Spleen (tissue), 11 donors: ENCODE data around the gene PATL1. TPM values are rescaled to one million over a fixed set of nuclear protein-coding genes. Genes with fewer than 3 reads are reported as not detected.
"Not testable (repeated sequence)": the region's sequence is repeated elsewhere in the genome, so short reads cannot be mapped to it uniquely, and the experiment has no call there.

Source experiments
- DNase-seq: peaks from one replicate; pipeline ENCODE4 v3.0.0-alpha.2; 2020
- H3K27ac ChIP-seq, 8 donors: fragments of 200-600 bp; sonication (generic) in 7 of 8; 1 replicate in 4 of 8; 2 replicates in 4 of 8; pipeline versions ENCODE4 v1.5.0 to v1.8.0; 2016 to 2021; ENCODE audit warnings: inconsistent platforms in 4 of 8, mild to moderate bottlenecking in 4 of 8, moderate library complexity in 1 of 8
- H3K27me3 ChIP-seq, 7 donors: fragments of 200-600 bp; sonication (generic) in 6 of 7; replicated peaks in 1 of 7; 1 replicate in 4 of 7; 2 replicates in 3 of 7; pipeline versions ENCODE4 v1.5.0 to v1.8.0; 2016 to 2021; ENCODE audit warnings: inconsistent platforms in 3 of 7, mild to moderate bottlenecking in 1 of 7
- H3K36me3 ChIP-seq, 6 donors: fragments of 200-600 bp; sonication (generic) in 5 of 6; 1 replicate in 4 of 6; 2 replicates in 2 of 6; pipeline versions ENCODE4 v1.5.0 to v1.8.0; 2016 to 2021; ENCODE audit warnings: inconsistent platforms in 2 of 6
- H3K4me1 ChIP-seq, 6 donors: fragments of 200-600 bp; sonication (generic) in 5 of 6; 1 replicate in 3 of 6; 2 replicates in 3 of 6; pipeline versions ENCODE4 v1.5.0 to v1.8.0; 2016 to 2021; ENCODE audit warnings: inconsistent platforms in 3 of 6
- H3K4me3 ChIP-seq, 8 donors: fragments of 200-600 bp; sonication (generic) in 7 of 8; 1 replicate in 4 of 8; 2 replicates in 4 of 8; pipeline versions ENCODE4 v1.5.0 to v1.8.0; 2016 to 2021; ENCODE audit warnings: inconsistent platforms in 4 of 8, mild to moderate bottlenecking in 4 of 8, moderate library complexity in 2 of 8
- H3K9me3 ChIP-seq, 8 donors: fragments of 200-600 bp; sonication (generic) in 7 of 8; 1 replicate in 4 of 8; 2 replicates in 4 of 8; pipeline versions ENCODE4 v1.5.0 to v1.8.0; 2016 to 2021; ENCODE audit warnings: inconsistent platforms in 4 of 8
- POLR2A ChIP-seq, 3 donors: fragments of 450-650 bp; IDR thresholded peaks; one replicate each; pipeline ENCODE4 v1.5.1; 2017; ENCODE audit warnings: antibody characterized with exemption in 3 of 3, mild to moderate bottlenecking in 1 of 3
- POLR2AphosphoS5 ChIP-seq, 3 donors: sonication (generic); formaldehyde crosslinking; IDR thresholded peaks; one replicate each; pipeline ENCODE4 v1.5.1; 2017; ENCODE audit warnings: antibody characterized with exemption in 3 of 3
- WGBS, 5 donors: extraction: QIAGEN DNeasy Blood & Tissue Kit in 3 of 5; methylation state at CpG; one replicate each; pipeline versions ENCODE4 v1.1.5 to v1.1.7; 2013 to 2018; 5-methylcytosine and 5-hydroxymethylcytosine counted together
- intact Hi-C: fragments of 100-400 bp; cut with DNase I; formaldehyde crosslinking; loops from one replicate; pipeline ENCODE4 v1.15.0; 2023; ENCODE audit warnings: low total_unique reads
- polyA plus RNA-seq, 3 donors: library from polyadenylated mRNA; stranded (reverse); fragments of 200-250 nt; gene quantifications; one replicate each; pipeline ENCODE4 v1.2.1, GENCODE V29; 2013
- total RNA-seq, 7 donors: library from RNA; depleted of rRNA in 3 of 7; stranded (reverse); fragments of >200 nt in 3 of 7; fragmentation: NEBNext Ultra II Directional in 4 of 7; extraction: Animal tissue kit (Norgen Biotek cat#: 25700) in 4 of 7; gene quantifications; one replicate each; pipeline versions ENCODE4 v1.1.0 to v1.2.1, GENCODE V29; 2016 to 2021
- TF ChIP-seq, protein P1 (sequence below), 11 experiments: fragments of 200-600 bp in 7 of 11; fragments of 450-650 bp in 4 of 11; sonication (generic) in 4 of 11; IDR thresholded peaks in 8 of 11; conservative IDR thresholded peaks in 3 of 11; 1 replicate in 7 of 11; 2 replicates in 4 of 11; pipeline versions ENCODE4 v1.4.0 to v1.8.0; 2016 to 2021; ENCODE audit warnings: antibody characterized with exemption in 11 of 11, inconsistent platforms in 4 of 11, mild to moderate bottlenecking in 1 of 11
- donor health status: healthy with polysubstance abuse.
- donor health status: DM: no; HTN: no; CAD: no; lungs with moderate emphysema.
- donor health status: DM: no; HTN: no; CAD: no.
- donor health status: Bipolar disorder and iron deficiency.
- donor health status: healthy.
- donor health status: DM: no; HTN: no; CAD: no.
- donor health status: DM: yes; HTN: yes; CAD: no.

The PATL1 gene
- total and polyA plus RNA-seq, 10 donors = 5.7 to 47.1 (median 26.3) TPM

DNA sequence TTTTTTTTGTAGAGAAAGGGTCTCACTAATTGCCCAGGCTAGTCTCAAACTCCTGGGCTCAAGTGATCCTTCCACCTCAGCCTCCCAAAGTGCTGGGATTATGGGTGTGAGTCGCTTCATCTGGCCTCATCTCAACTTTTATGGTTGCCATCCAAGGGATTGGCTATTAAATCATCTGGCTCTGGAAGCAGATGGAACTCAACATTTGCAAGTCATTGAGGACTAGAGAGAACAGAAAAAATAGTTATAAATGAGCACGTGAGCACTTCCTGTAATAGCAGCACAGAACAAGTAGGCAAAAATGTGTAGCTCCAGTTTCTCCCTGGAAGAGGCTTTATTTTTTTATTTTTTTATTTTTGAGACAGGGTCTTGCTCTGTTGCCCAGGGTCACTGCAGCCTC is 22.3 kb upstream of the PATL1 start:
- H3K9me3 ChIP-seq = peaks cover 0 to 34% (median 29%) of the 10 kb centered on the region in 8 donors
- intact Hi-C loops = no loop called here
- no peak for TF ChIP-seq POLR2A (IDR thresholded peaks at IDR 0.05)
- TF ChIP-seq, protein P1, sequence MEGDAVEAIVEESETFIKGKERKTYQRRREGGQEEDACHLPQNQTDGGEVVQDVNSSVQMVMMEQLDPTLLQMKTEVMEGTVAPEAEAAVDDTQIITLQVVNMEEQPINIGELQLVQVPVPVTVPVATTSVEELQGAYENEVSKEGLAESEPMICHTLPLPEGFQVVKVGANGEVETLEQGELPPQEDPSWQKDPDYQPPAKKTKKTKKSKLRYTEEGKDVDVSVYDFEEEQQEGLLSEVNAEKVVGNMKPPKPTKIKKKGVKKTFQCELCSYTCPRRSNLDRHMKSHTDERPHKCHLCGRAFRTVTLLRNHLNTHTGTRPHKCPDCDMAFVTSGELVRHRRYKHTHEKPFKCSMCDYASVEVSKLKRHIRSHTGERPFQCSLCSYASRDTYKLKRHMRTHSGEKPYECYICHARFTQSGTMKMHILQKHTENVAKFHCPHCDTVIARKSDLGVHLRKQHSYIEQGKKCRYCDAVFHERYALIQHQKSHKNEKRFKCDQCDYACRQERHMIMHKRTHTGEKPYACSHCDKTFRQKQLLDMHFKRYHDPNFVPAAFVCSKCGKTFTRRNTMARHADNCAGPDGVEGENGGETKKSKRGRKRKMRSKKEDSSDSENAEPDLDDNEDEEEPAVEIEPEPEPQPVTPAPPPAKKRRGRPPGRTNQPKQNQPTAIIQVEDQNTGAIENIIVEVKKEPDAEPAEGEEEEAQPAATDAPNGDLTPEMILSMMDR (IDR thresholded peaks at IDR 0.05 in 8 of 11, conservative IDR thresholded peaks at IDR 0.05 in 3 of 11) = no peak
- TF ChIP-seq POLR2AphosphoS5 (IDR thresholded peaks at IDR 0.05) = no peak
- H3K4me3 ChIP-seq = no peak overlapping the region
- WGBS, 5 donors = 52 to 64% (median 57%) methylated on average over 2 of the region's 2 CpGs
- H3K36me3 ChIP-seq = no peaks in the 10 kb centered on the region
- no peak overlapping the region for H3K27ac ChIP-seq
- DNase-seq = no peak
- H3K4me1 ChIP-seq = peaks cover 0 to 9% (median 0%) of the 10 kb centered on the region in 6 donors
- peaks cover 0 to 9% (median 0%) of the 10 kb centered on the region in 7 donors for H3K27me3 ChIP-seq

DNA sequence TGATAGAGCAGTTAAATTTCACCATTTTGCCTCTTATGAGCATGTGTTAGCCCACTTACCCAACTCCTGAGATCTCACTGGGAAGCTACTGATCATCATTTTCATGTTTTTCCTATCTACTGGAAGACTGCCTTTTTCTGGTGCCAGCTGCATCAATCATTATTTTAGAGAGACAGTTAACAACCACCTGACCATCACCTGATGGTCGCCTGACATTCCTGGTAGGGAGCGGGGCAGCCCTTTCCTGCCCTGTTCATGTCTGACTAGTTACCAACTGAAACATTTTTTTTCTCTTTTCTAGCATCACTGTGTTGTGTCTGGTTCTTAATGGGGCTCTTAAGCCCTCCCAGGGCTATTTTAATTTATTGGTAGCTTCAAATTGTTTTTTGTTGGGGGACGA is 20.2 kb upstream of the PATL1 start:
- intact Hi-C loops = loop anchor here (10.0 kb wide), 1 partner anchor 154 kb away; no protein-coding TSS in a partner anchor
- 76 to 90% (median 82%) methylated on average over 3 of the region's 3 CpGs for WGBS, 5 donors

DNA sequence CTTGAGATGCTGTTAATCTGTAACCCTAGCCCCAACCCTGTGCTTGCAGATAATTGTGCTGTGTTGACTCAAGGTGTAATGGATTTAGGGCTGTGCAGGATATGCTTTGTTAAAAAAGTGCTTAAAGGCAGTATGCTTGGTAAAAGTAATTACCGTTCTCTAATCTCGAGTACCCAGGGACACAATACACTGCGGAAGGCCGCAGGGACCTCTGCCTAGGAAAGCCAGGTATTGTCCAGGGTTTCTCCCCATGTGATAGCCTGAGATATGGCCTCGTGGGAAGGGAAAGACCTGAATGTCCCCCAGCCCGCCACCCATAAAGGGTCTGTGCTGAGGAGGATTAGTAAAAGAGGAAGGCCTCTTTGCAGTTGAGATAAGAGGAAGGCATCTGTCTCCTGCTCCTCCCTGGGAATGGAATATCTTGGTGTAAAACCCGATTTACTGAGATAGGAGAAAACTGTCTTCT is 12.5 kb upstream of the PATL1 start:
- DNase-seq, H3K36me3 ChIP-seq, H3K4me3 ChIP-seq, H3K27ac ChIP-seq, H3K9me3 ChIP-seq, H3K4me1 ChIP-seq: not testable (repeated sequence)
- WGBS, 5 donors = 67 to 89% (median 82%) methylated on average over 7 of the region's 7 CpGs
- intact Hi-C loops = loop anchor here (10.0 kb wide), 1 partner anchor 146 kb away; no protein-coding TSS in a partner anchor
- peaks cover 0 to 19% (median 0%) of the 10 kb centered on the region in 7 donors for H3K27me3 ChIP-seq

More for the DNA sequence above, 20.2 kb upstream of the PATL1 start:
- Histone ChIP-seq H3K9me3 (peaks cover 0 to 36% (median 26%) of the 10 kb centered on the region in 8 donors), H3K27me3 (peaks cover 0 to 21% (median 0%) of the 10 kb centered on the region in 7 donors), H3K27ac (no peak overlapping the region), H3K4me3 (no peak overlapping the region), H3K4me1 (peaks cover 0 to 9% (median 0%) of the 10 kb centered on the region in 6 donors), H3K36me3 (no peaks in the 10 kb centered on the region)
- no peak for DNase-seq
- TF ChIP-seq POLR2A (IDR thresholded peaks at IDR 0.05) (no peak), POLR2AphosphoS5 (IDR thresholded peaks at IDR 0.05) (no peak)
- TF ChIP-seq, protein P1 (IDR thresholded peaks at IDR 0.05 in 8 of 11, conservative IDR thresholded peaks at IDR 0.05 in 3 of 11) = no peak

DNA sequence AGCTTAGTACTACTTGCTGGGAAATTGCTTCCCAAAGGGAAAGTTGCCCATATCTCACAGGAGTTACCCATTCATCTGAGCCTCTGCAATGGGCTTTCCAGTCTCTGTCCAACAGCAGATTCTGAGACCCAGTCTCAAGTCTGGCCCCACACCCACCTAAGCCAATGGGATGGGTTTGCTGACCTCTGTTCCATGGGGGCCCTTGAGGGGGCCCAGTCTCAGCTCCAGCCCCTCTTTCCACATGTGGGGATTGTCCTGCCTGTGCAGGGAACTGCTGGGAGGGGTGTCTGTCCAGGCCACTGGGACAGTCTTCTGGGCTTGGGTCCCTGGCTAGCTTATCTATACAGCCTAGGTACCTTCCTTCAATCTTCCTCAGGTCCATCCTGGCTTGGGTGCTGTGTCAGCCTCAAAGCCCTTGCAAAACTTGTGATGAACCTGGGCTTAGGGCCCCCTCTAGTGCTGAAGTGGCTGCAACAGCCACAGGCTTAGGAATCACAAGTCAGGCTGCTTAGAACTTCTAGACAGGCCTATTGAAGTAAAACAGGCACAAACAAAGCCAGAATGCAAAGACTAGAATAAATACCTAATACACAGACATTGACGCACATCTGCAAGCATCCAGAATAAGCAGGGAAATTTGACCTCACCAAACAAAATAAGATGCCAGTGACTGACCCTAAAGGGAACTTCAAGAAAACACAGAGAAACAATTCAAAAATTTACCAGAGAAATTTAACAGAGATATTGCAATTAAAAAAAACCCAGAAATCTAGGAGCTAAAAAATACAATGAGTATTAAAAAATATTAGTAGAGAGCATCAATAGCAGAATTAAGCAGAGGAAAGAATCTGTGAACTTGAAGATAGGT is 11.7 kb upstream of the PATL1 start:
- H3K36me3 ChIP-seq = no peaks in the 10 kb centered on the region
- intact Hi-C loops = loop anchor here (10.0 kb wide), 1 partner anchor 146 kb away; no protein-coding TSS in a partner anchor
- no peak overlapping the region for H3K27ac ChIP-seq
- H3K4me1 ChIP-seq = no peaks in the 10 kb centered on the region
- peaks cover 0 to 6% (median 0%) of the 10 kb centered on the region in 8 donors for H3K9me3 ChIP-seq
- DNase-seq = peak; percentile 79
- WGBS, 5 donors = 75 to 88% (median 82%) methylated on average over 1 of the region's 1 CpG
- peaks cover 0 to 15% (median 0%) of the 10 kb centered on the region in 7 donors for H3K27me3 ChIP-seq
- TF ChIP-seq, protein P1 (IDR thresholded peaks at IDR 0.05 in 8 of 11, conservative IDR thresholded peaks at IDR 0.05 in 3 of 11) = peak; percentile 43 to 79 (median 62)
- no peak for TF ChIP-seq POLR2AphosphoS5 (IDR thresholded peaks at IDR 0.05)
- H3K4me3 ChIP-seq = no peak overlapping the region
